Upper lobe of left lung (tissue), 4 donors: ENCODE data around the gene IL22RA1.

Source experiments
- CTCF ChIP-seq, 6 experiments: fragments of 450-650 bp in 4 of 6; fragments of 200-600 bp in 2 of 6; sonication (generic) in 2 of 6; IDR thresholded peaks; one replicate each; pipeline ENCODE4 v1.5.1; 2016 to 2019; ENCODE audit warnings: antibody characterized with exemption in 6 of 6
- POLR2A ChIP-seq, 4 donors: fragments of 450-650 bp; IDR thresholded peaks; one replicate each; pipeline ENCODE4 v1.5.1; 2016 to 2017; ENCODE audit warnings: antibody characterized with exemption in 4 of 4, mild to moderate bottlenecking in 2 of 4

- TF ChIP-seq CTCF (IDR thresholded peaks at IDR 0.05) (no peak), POLR2A (IDR thresholded peaks at IDR 0.05) (no peak)
These were observed 22.6 kb upstream of the IL22RA1 start for GRCh38 chr1:24165500-24165899.
